Middle frontal gyrus (tissue), 1 donor: ENCODE data around the gene MALRD1.
A peak's percentile ranks its signal among the peaks of the same experiment; 100 is the strongest.

Source experiments
- DNase-seq: peaks from one replicate; pipeline ENCODE4 v3.0.0-alpha.2; 2015; ENCODE audit warnings: low spot score; ENCODE audit errors: extremely low spot score

MALRD1 gene

DNA sequence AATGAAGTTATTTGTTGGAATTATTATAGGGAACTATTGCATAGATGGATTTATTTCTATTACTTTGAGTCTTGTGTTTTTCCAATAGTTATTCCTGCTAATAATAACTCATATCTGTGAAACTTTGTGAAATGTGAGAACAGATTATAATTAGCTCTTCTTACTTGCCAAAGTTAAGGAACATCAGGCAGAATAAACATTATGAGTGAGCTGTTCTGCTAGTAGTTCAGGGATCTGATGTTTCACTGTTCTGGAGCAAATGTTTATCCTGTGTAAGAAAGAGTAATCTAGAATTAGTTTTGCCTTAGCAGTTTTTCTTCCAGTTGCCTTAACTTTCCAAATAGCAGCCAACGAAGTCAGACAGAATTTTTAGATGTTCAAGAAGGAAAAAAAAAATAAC lies 522.4 kb downstream of the MALRD1 start:
- no peak for DNase-seq

- DNase-seq = no peak
Measured at GRCh38 chr10:19572056-19572455, 523.5 kb downstream of the MALRD1 start.

DNA sequence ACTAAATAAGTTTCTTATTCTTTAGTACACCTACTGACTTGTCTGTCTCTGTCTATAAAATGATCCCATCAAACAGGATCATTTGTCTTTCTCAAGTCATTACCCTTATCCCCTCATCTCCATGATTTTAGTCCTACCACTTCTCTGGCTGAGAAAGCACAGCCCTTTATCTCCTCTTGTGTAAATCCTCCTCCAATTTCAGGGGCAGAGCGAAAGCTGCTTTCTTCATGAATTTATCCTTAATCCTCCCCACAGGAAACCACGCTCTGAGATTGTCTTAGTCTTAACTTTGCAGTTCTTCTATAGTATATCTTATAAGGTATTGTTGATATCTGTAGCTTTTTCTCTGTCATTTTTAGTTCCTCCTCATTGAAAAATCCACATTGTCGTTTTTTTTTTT lies 528.0 kb downstream of the MALRD1 start:
- DNase-seq = no peak

DNA sequence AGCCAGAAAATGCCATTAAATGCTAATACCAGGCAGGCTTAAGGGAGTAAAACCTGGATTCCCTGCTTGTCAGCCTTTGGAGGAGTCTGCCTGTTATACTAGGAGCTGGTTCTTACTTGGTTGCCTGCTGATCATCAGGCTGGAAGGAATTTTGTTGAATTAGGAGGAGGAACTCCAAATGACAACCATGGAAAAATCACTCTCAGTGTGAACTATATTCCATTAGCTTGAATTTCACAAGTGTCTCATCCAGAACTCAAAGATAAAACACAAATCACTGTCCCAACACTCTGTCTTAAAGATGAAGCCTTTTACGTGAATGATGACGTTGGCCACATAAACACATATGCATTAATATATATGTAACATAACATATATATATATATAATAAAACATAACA lies 528.8 kb downstream of the MALRD1 start:
- no peak for DNase-seq

- no peak for DNase-seq
Measured at GRCh38 chr10:19577807-19578206, 529.2 kb downstream of the MALRD1 start.

- DNase-seq = no peak
Measured at GRCh38 chr10:19578571-19578970, 530.0 kb downstream of the MALRD1 start.

DNA sequence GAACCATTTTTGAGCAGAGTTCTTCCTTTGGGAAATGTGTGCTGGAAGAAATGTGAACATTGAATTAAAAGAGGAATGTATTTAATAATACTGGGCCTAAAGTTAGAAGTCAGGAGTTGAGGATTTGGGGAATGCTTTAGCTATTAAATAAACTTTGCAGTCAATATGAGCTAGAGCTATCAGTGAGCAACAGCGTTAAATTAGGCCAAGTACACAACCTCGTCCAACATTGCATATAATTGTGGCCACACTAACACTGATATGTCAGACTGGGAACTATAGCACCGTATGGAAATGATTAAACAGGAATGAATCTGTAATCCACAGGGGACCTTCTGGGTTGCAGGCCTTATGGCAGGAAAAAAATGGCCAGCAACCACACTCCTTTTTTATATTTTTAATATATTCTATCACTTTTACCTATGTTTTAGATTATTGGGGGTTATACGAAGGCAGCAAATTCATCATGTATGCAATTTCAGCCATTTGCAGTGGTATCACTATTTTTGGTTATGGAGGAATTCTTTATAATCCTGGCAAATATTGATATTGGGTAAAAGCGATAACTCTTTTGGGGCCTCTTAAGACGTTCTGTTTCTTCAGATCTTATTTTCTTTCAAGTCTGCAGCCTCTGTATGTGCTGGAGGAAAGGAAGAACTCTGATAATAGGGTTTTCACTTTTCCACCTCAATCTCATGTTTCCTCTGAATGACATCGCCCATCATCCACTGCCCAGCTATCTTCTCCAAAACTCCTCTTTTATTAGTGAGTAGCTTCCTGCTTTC lies 531.4 kb downstream of the MALRD1 start:
- DNase-seq = no peak

DNA sequence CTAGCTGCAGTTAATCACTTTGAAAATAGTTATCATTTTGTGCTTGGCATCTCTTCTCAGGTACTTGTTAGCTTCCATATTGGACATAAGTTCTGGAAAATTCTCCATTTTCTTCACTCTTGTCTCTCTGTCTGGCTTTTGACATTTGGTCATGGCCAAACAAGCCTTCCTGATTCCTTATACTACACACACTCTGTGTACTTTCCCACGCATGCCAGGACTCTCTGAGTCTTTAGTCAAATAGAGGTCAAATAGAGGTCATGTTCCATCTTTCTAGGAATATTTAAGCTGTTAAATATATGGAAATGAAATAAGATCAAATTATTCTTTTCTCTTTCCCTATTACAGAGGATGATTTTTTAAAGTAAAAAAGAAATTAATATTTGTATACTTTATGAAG lies 532.1 kb downstream of the MALRD1 start:
- DNase-seq = no peak

DNA sequence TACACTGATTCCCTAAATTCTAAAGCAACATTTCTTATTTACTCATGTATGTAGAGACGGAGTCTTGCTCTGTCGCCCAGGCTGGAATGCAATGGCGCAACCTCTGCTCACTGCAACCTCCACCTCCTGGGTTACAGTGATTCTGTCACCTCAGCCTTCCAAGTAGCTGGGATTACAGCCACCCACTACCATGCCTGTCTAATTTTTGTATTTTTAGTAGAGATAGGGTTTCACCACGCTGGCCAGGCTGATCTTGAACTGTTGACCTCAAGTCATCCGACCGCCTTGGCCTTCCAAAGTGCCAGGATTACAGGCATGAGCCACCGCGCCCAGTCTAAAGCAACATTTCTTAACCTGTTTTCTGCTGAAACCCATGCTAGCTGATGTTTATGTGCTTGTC lies 540.0 kb downstream of the MALRD1 start:
- no peak for DNase-seq

- DNase-seq = no peak
Measured at GRCh38 chr10:19592276-19592675, 543.7 kb downstream of the MALRD1 start.

DNA sequence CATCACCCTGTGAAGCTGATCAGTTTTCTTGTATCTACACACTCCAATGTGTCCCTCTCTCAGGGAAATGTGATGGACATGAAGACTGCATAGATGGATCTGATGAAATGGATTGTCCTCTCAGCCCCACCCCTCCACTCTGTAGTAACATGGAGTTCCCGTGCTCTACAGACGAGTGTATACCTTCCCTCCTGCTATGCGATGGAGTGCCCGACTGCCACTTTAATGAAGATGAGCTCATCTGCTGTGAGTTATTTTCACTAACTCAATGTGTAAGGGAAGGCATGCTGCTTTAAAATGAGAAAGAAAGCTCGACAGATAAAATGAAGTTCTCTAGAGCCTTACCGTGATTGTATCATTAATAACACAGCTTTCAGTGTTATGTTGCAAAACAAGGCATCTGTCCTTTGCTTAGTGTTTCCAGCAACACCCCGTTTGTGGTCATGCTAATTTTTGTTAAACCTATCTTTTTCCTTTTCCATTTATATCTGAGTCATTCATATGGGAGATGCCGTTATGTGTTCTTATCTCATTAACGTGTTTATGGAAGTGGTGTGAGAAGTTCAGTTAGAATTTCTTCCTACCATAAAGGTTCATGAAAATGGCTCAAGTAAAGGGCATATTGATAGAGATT lies 546.7 kb downstream of the MALRD1 start:
- DNase-seq = no peak

DNA sequence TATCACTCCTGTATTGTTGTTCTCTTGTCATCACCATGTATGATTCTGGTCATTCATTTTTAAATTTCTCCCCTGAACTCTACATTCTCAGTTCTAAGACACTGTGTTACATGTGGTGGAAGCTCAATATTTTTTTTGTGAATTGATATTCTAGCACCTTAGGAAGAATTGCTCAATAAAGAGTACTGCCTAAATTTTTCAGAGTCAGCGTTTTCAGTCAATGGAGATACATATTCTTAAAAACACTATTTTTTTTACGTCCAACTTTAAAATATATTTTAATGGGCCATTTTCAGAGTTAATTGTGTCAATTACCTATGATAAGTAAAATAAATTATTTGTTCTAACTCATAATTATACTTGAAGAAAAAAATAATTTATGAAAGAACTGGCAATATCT lies 557.2 kb downstream of the MALRD1 start:
- DNase-seq = no peak

DNA sequence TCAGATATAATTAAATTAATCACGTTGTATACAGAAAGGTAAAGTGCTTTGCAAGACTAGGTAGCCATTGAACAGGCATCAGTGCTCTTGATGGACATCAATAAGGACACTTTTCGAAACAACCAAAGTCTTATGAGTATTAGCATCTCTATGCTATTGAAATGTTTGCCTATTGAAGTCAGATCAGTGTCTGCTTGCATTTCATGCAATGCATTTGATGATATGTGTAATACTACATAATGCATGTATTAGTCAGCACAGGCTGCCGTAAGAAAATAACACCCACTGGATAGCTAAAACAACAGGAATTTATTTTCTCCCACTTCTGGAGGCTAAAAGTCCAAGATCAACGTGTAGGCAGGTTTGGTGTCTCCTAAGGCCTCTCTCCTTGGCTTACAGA lies 558.4 kb downstream of the MALRD1 start:
- DNase-seq = no peak

GRCh38 chr10:19611775-19612174 lies 563.2 kb downstream of the MALRD1 start:
- DNase-seq = no peak

- DNase-seq = no peak
Measured at GRCh38 chr10:19616966-19617365, 568.4 kb downstream of the MALRD1 start.

DNA sequence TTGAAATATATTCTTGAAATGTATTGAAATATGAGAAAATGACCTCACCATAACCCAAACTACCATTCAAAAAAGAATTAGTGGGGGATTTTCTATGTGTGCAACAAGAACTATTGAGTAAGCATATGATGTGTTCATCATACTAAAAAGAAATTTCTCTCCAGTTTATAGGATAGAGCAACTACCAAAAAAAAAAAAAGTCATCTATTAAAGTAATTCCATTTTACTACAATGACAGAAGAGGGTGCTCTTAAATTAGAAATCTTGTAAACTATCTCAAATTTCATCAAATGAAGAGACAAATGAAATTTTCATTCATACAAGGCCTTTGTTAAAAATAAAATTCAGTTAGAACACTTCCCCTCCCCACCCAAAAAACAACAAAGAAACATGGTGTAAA lies 572.2 kb downstream of the MALRD1 start:
- DNase-seq = no peak

DNA sequence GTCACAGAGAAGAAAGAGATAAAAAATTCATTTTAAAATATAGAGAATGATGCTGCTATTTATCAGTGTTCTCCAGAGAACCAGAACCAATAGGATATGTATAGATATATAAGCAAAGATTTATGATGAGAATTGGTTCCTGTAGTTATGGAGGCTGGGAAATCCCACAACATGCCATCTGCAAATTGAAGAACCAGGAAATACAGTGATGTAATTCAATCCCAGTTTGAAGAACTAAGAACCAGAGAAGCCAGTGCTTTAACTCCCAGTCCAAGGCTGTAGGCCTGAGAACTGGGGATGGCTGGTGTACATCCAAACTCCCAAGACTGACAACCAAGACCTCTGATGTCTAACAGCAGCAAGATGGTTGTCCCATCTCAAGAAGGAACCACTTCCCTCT lies 574.7 kb downstream of the MALRD1 start:
- no peak for DNase-seq

DNA sequence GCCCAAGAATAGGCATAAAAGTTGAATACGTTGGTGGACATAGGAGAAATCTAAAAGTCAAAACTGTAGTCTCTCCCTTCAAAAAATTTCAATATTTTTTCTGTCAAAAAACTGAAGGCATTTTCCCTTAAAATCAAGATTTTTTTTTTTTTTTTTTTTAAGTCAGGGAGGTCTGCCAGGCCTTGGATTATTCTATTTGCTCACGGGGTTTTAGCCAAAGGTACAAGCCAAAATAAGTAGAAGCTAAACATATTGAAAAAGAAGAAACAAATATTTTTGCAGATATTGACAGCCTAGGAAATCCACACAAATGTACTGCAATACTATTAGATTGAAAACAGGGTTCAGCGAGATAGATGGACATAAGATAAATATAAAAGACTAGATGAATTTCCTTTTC lies 577.6 kb downstream of the MALRD1 start:
- no peak for DNase-seq

GRCh38 chr10:19628767-19629560 lies 580.4 kb downstream of the MALRD1 start:
- DNase-seq = no peak

DNA sequence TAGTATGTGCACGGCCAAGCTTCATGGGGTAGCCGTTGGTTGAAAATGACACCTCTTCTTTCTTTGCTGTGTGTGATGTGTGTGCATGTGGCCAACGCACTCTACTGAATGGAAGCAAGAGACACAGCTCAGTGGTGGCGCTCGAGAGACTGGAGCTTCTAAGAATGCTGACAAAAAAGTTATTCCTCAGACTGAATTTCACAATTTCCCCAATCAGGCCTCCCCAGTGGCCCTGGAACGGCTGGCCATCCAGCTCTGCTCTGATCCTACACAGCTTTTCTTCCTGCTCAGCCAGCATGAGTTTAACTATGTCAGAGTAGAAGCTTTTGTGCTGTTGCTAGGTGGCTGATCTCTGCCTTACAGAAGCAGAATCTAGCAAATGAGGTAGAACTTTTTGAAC lies 581.0 kb downstream of the MALRD1 start:
- DNase-seq = peak; percentile 15

GRCh38 chr10:19634163-19634562 lies 585.6 kb downstream of the MALRD1 start:
- no peak for DNase-seq

- DNase-seq = no peak
Measured at GRCh38 chr10:19638182-19638895, 589.7 kb downstream of the MALRD1 start.
